Tibial artery (tissue), 4 donors: ENCODE results near the gene NIPAL3.

ENCODE experiments used
- DNase-seq, 2 donors: peaks; one replicate each; pipeline ENCODE4 v3.0.0-alpha.2; 2019
- H3K27ac ChIP-seq, 2 donors: fragments of 200-600 bp; sonication (generic) in 1 of 2; 1 replicate in 1 of 2; 2 replicates in 1 of 2; pipeline ENCODE4 v1.5.1; 2018 to 2019; ENCODE audit warnings: mild to moderate bottlenecking in 1 of 2
- H3K27me3 ChIP-seq, 2 donors: fragments of 200-600 bp; sonication (generic) in 1 of 2; one replicate each; pipeline versions ENCODE4 v1.5.1 to v1.6.0; 2016 to 2019
- H3K36me3 ChIP-seq, 3 donors: fragments of 200-600 bp; sonication (generic) in 2 of 3; one replicate each; pipeline ENCODE4 v1.5.1; 2016 to 2019; ENCODE audit warnings: mild to moderate bottlenecking in 2 of 3
- H3K4me1 ChIP-seq, 4 donors: fragments of 200-600 bp; sonication (generic) in 2 of 4; 1 replicate in 3 of 4; 2 replicates in 1 of 4; pipeline ENCODE4 v1.5.1; 2016 to 2019
- H3K4me3 ChIP-seq, 2 donors: fragments of 200-600 bp; sonication (generic) in 1 of 2; 1 replicate in 1 of 2; 2 replicates in 1 of 2; pipeline ENCODE4 v1.5.1; 2018 to 2019; ENCODE audit warnings: mild to moderate bottlenecking in 2 of 2
- H3K9me3 ChIP-seq, 3 donors: fragments of 200-600 bp; sonication (generic) in 1 of 3; one replicate each; pipeline ENCODE4 v1.5.1; 2016 to 2019
- CTCF ChIP-seq, 2 experiments: fragments of 200-600 bp in 1 of 2; fragments of 450-650 bp in 1 of 2; IDR thresholded peaks; one replicate each; pipeline ENCODE4 v1.5.1; 2017 to 2019; ENCODE audit warnings: antibody characterized with exemption in 2 of 2, mild to moderate bottlenecking in 1 of 2, moderate library complexity in 1 of 2
- intact Hi-C: fragments of 100-400 bp; cut with DNase I; formaldehyde crosslinking; loops from one replicate; pipeline ENCODE4 v1.15.0; 2023; ENCODE audit warnings: low total_unique reads

The NIPAL3 gene

GRCh38 chr1:24418898-24419628 lies 3.5 kb downstream of the NIPAL3 start:
- Histone ChIP-seq H3K36me3 (peaks cover 0 to 11% (median 0%) of the 10 kb centered on the region in 3 donors), H3K9me3 (no peaks in the 10 kb centered on the region), H3K4me1 (peaks cover 0 to 23% (median 11%) of the 10 kb centered on the region in 4 donors), H3K4me3 (no peak overlapping the region), H3K27me3 (peaks cover 0 to 15% of the 10 kb centered on the region in 2 donors), H3K27ac (no peak overlapping the region)
- intact Hi-C loops: no loop called here
- no peak for DNase-seq
- no peak for TF ChIP-seq CTCF (IDR thresholded peaks at IDR 0.05)

DNA sequence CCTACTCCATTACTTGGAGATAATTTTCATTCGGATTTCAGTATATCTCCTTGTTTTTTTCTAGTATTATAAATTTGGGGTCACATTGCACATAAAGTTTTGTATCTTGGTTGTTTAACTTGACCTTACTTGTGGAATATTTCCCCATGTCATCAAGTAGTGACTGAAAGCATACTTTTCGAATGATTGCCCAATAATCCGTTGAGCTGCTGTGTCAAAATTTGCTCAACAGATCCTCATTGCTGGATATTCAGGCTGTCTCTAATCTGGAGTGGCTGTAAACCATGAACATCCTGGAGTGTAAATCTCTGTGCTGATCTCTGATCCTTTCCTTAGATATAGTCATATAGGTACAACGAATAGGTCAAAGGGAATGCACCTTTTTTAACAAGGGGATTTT lies 4.9 kb downstream of the NIPAL3 start:
- H3K4me3 ChIP-seq: no peak overlapping the region
- peaks cover 0 to 15% of the 10 kb centered on the region in 2 donors for H3K27me3 ChIP-seq
- DNase-seq: no peak
- intact Hi-C loops: no loop called here
- peaks cover 0 to 19% (median 9%) of the 10 kb centered on the region in 4 donors for H3K4me1 ChIP-seq
- no peak overlapping the region for H3K27ac ChIP-seq
- H3K9me3 ChIP-seq: no peaks in the 10 kb centered on the region
- peaks cover 0 to 11% (median 0%) of the 10 kb centered on the region in 3 donors for H3K36me3 ChIP-seq
- TF ChIP-seq CTCF (IDR thresholded peaks at IDR 0.05): no peak

GRCh38 chr1:24421502-24421901 lies 5.9 kb downstream of the NIPAL3 start:
- Histone ChIP-seq H3K4me1 (peaks cover 0 to 11% (median 3%) of the 10 kb centered on the region in 4 donors), H3K36me3 (peaks cover 0 to 11% (median 0%) of the 10 kb centered on the region in 3 donors), H3K9me3 (no peaks in the 10 kb centered on the region), H3K27ac (no peak overlapping the region), H3K4me3 (no peak overlapping the region), H3K27me3 (peaks cover 0 to 13% of the 10 kb centered on the region in 2 donors)
- no peak for TF ChIP-seq CTCF (IDR thresholded peaks at IDR 0.05)
- DNase-seq: no peak
- intact Hi-C loops: no loop called here

DNA sequence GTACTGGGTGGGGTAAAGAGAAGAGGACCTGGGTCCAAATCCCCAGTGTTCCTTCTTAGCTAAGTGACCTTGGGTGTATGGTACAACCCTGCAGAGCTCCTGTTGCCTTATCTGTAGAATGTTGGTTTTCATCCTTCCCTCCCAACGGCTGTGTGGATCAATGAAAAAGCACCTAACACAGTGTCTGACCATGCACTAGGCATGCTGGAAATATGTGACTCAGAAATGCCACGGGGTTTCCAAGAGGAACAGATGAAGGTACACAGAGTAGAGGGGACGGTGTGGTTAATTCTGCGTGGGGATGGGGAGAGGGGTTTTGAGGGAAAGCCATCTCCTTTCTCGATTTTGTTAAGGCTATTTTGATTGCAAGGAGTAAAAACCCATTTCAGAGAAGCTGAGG lies 8.6 kb downstream of the NIPAL3 start:
- Histone ChIP-seq H3K36me3 (peaks cover 0 to 11% (median 0%) of the 10 kb centered on the region in 3 donors), H3K4me1 (no peaks in the 10 kb centered on the region), H3K27me3 (peaks cover 0 to 4% of the 10 kb centered on the region in 2 donors), H3K27ac (no peak overlapping the region), H3K4me3 (no peak overlapping the region), H3K9me3 (no peaks in the 10 kb centered on the region)
- no peak for TF ChIP-seq CTCF (IDR thresholded peaks at IDR 0.05)
- DNase-seq: no peak
- intact Hi-C loops: no loop called here

GRCh38 chr1:24424990-24425389 lies 9.4 kb downstream of the NIPAL3 start:
- DNase-seq: no peak
- H3K9me3 ChIP-seq: no peaks in the 10 kb centered on the region

More at GRCh38 chr1:24424990-24425389, 9.4 kb downstream of the NIPAL3 start:
- intact Hi-C loops: no loop called here
- Histone ChIP-seq H3K4me3 (no peak overlapping the region), H3K4me1 (no peaks in the 10 kb centered on the region), H3K27ac (no peak overlapping the region), H3K27me3 (no peaks in the 10 kb centered on the region), H3K36me3 (peaks cover 0 to 11% (median 0%) of the 10 kb centered on the region in 3 donors)
- no peak for TF ChIP-seq CTCF (IDR thresholded peaks at IDR 0.05)
